Uterus (tissue), 2 donors: ENCODE measurements around the gene LMBR1.
"Not testable (repeated sequence)": the region's sequence is repeated elsewhere in the genome, so short reads cannot be mapped to it uniquely, and the experiment has no call there.

Experiments
- POLR2A ChIP-seq, 2 donors: fragments of 450-650 bp; IDR thresholded peaks; one replicate each; pipeline ENCODE4 v1.6.1; 2016; ENCODE audit warnings: antibody characterized with exemption in 2 of 2, mild to moderate bottlenecking in 1 of 2, moderate library complexity in 1 of 2
- TF ChIP-seq, protein P1 (sequence below), 4 experiments: fragments of 200-600 bp in 2 of 4; fragments of 450-650 bp in 2 of 4; sonication (generic) in 2 of 4; IDR thresholded peaks; one replicate each; pipeline ENCODE4 v1.5.1; 2016 to 2019; ENCODE audit warnings: antibody characterized with exemption in 4 of 4, mild to moderate bottlenecking in 2 of 4, moderate library complexity in 1 of 4

DNA sequence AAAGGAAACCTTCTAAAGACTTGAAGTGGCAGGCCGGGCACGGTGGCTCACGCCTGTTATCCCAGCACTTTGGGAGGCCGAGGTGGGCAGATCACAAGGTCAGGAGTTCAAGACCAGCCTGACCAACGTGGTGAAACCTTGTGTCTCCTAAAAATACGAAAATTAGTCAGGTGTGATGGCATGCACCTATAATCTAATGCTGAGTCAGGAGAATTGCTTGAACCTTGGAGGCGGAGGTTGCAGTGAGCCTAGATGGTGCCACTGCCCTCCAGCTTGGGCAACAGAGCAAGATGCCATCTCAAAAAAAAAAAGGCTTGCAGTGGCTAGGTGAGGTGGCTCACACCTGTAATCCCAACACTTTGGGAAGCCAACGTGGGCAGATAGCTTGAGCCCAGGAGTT is 24.6 kb downstream of the LMBR1 start:
- TF ChIP-seq, protein P1, sequence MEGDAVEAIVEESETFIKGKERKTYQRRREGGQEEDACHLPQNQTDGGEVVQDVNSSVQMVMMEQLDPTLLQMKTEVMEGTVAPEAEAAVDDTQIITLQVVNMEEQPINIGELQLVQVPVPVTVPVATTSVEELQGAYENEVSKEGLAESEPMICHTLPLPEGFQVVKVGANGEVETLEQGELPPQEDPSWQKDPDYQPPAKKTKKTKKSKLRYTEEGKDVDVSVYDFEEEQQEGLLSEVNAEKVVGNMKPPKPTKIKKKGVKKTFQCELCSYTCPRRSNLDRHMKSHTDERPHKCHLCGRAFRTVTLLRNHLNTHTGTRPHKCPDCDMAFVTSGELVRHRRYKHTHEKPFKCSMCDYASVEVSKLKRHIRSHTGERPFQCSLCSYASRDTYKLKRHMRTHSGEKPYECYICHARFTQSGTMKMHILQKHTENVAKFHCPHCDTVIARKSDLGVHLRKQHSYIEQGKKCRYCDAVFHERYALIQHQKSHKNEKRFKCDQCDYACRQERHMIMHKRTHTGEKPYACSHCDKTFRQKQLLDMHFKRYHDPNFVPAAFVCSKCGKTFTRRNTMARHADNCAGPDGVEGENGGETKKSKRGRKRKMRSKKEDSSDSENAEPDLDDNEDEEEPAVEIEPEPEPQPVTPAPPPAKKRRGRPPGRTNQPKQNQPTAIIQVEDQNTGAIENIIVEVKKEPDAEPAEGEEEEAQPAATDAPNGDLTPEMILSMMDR (IDR thresholded peaks at IDR 0.05), result not testable (repeated sequence)
- not testable (repeated sequence) for TF ChIP-seq POLR2A (IDR thresholded peaks at IDR 0.05)
